Neural cell (in vitro differentiated cells): ENCODE data around the gene ACP2. TPM values are rescaled to one million over a fixed set of nuclear protein-coding genes. Genes with fewer than 3 reads are reported as not detected.

Experiments used
- H2AFZ ChIP-seq: fragments of 200-600, 300-800 bp; sonication (generic), shearing (Covaris generic); 2 replicates; pipeline ENCODE4 v1.6.0; 2014; ENCODE audit warnings: low read depth, mild to moderate bottlenecking, antibody characterized with exemption, low read length, moderate library complexity
- H3F3A ChIP-seq: fragments of 200-600 bp; shearing (Covaris generic); 2 replicates; pipeline ENCODE4 v1.6.1; 2016; ENCODE audit warnings: mild to moderate bottlenecking, moderate library complexity, mixed read lengths, antibody characterized with exemption, low read length; ENCODE audit not compliant: insufficient read depth, poor library complexity, severe bottlenecking
- H3K27ac ChIP-seq: fragments of 200-600, 300-800 bp; sonication (generic), shearing (Covaris generic); 2 replicates; pipeline ENCODE4 v1.5.1; 2014; ENCODE audit warnings: mild to moderate bottlenecking, low read length, moderate library complexity
- H3K27me3 ChIP-seq: fragments of 300-800, 200-600 bp; sonication (generic), shearing (Covaris generic); 2 replicates; pipeline ENCODE4 v1.6.0; 2014; ENCODE audit warnings: mild to moderate bottlenecking, low read depth, low read length, moderate library complexity; ENCODE audit not compliant: insufficient read depth
- H3K36me3 ChIP-seq: fragments of 300-800, 200-600 bp; sonication (generic), shearing (Covaris generic); 2 replicates; pipeline ENCODE4 v1.5.1; 2014; ENCODE audit warnings: mild to moderate bottlenecking, antibody characterized with exemption, low read length, moderate library complexity; ENCODE audit not compliant: insufficient read depth
- H3K4me2 ChIP-seq: fragments of 300-800, 200-600 bp; sonication (generic), shearing (Covaris generic); 2 replicates; pipeline ENCODE4 v1.6.0; 2014; ENCODE audit warnings: mild to moderate bottlenecking, low read length
- H3K4me3 ChIP-seq: fragments of 300-800, 200-600 bp; sonication (generic), shearing (Covaris generic); 2 replicates; pipeline ENCODE4 v1.5.1; 2014; ENCODE audit warnings: mild to moderate bottlenecking, low read length, moderate library complexity
- H3K79me2 ChIP-seq: fragments of 200-600 bp; shearing (Covaris generic); replicated peaks from 2 replicates; pipeline ENCODE4 v1.6.0; 2014; ENCODE audit warnings: mild to moderate bottlenecking, low read length, moderate library complexity; ENCODE audit not compliant: insufficient read depth
- H3K9ac ChIP-seq: fragments of 300-800, 200-600 bp; sonication (generic), shearing (Covaris generic); 2 replicates; pipeline ENCODE4 v1.6.1; 2016; ENCODE audit warnings: mild to moderate bottlenecking, low read length, mixed read lengths
- H3K9me2 ChIP-seq: fragments of 200-600 bp; shearing (Covaris generic); 2 replicates; pipeline ENCODE4 v1.6.1; 2016; ENCODE audit warnings: mild to moderate bottlenecking, low read length, mixed read lengths; ENCODE audit not compliant: insufficient read depth
- H3K9me3 ChIP-seq: fragments of 200-600, 300-800 bp; sonication (generic), shearing (Covaris generic); 2 replicates; pipeline ENCODE4 v1.6.1; 2016; ENCODE audit warnings: mild to moderate bottlenecking, mixed run types, low read length, moderate library complexity, mixed read lengths
- H4K20me1 ChIP-seq: fragments of 200-600 bp; shearing (Covaris generic); 2 replicates; pipeline ENCODE4 v1.6.1; 2016; ENCODE audit warnings: mild to moderate bottlenecking, mixed run types; ENCODE audit not compliant: insufficient read depth
- EP300 ChIP-seq: fragments of 450-650 bp; conservative IDR thresholded peaks from 2 replicates; pipeline ENCODE4 v1.6.1; 2014; ENCODE audit warnings: antibody characterized with exemption, mild to moderate bottlenecking, moderate library complexity; ENCODE audit not compliant: poor library complexity, severe bottlenecking
- EZH2 ChIP-seq: fragments of 200-600, 300-800 bp; shearing (Covaris generic), sonication (generic); IDR thresholded peaks from 2 replicates; pipeline ENCODE4 v1.6.1; 2014; ENCODE audit warnings: antibody characterized with exemption, low read length, borderline replicate concordance, mild to moderate bottlenecking; ENCODE audit not compliant: insufficient read depth, poor library complexity, severe bottlenecking
- MXI1 ChIP-seq: fragments of 450-650 bp; conservative IDR thresholded peaks from 2 replicates; pipeline ENCODE4 v1.6.1; 2014; ENCODE audit warnings: antibody characterized with exemption, mild to moderate bottlenecking; ENCODE audit not compliant: poor library complexity, severe bottlenecking
- POLR2AphosphoS5 ChIP-seq: IDR thresholded peaks from 2 replicates; pipeline ENCODE4 v1.6.1; 2012
- RAD21 ChIP-seq: fragments of 450-650 bp; conservative IDR thresholded peaks from 2 replicates; pipeline ENCODE4 v1.6.1; 2014; ENCODE audit warnings: antibody characterized with exemption, mild to moderate bottlenecking, moderate library complexity
- SMC3 ChIP-seq: fragments of 450-650 bp; conservative IDR thresholded peaks from 2 replicates; pipeline ENCODE4 v1.6.1; 2014; ENCODE audit warnings: antibody characterized with exemption, mild to moderate bottlenecking, moderate library complexity; ENCODE audit not compliant: poor library complexity
- TAF1 ChIP-seq: IDR thresholded peaks from 2 replicates; pipeline ENCODE4 v1.6.1; 2012; ENCODE audit warnings: low read depth
- polyA plus RNA-seq: library from polyadenylated mRNA; depleted of rRNA; stranded (reverse); fragments of >200 nt; gene quantifications from 2 replicates; pipeline ENCODE4 v1.2.3, GENCODE V29; 2014
- TF ChIP-seq, protein P1 (sequence below): IDR thresholded peaks from 2 replicates; pipeline ENCODE4 v1.6.1; 2012; ENCODE audit warnings: borderline replicate concordance
- TF ChIP-seq, protein P2 (sequence below): fragments of 450-650 bp; IDR thresholded peaks from 2 replicates; pipeline ENCODE4 v1.5.1; 2014; ENCODE audit warnings: antibody characterized with exemption, mild to moderate bottlenecking, moderate library complexity; ENCODE audit not compliant: poor library complexity, severe bottlenecking

Gene ACP2
- polyA plus RNA-seq, 1 donor from 2014 or later, result 48.1 TPM

DNA sequence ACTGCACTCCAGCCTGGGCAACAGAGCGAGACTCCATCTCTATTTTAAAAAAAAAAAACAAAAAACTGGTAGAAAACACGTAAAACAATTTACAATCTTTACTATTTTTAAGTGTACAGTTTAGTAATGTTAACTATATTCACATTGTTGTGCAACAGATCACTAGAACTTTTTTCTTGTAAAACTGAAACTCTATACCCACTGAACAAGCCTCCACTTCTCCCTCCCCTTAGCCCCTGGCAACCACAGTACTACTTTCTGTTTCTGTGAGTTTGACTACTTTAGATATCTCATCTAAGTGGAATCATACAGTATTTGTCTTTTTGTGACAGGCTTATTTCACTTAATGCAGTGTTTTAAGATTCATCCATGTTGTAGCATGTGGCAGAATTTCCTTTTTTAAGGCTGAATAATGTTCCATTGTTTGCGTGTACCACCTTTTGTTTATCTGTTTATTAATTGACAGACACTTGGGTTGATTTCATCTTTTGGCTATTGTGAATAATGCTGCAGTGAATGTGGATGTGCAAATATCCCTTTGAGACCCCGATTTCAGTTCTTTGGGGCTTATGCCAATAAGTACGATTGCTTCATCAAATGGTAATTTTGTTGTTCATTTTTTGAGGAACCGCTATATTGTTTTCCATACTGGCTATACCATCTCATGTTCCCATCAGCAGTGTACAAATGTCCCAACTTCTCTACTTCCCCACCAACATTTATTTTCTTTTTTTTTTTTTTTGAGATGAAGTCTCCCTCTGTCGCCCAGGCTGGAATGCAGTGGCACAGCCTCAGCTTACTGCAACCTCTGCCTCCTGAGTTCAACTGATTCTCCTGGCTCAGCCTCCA is 22.8 kb downstream of the ACP2 start:
- H3K9ac ChIP-seq, result no peak overlapping the region
- no peaks in the 10 kb centered on the region for H3K9me3 ChIP-seq
- no peak overlapping the region for H3K4me2 ChIP-seq
- H3K9me2 ChIP-seq, result no peaks in the 10 kb centered on the region
- H3K79me2 ChIP-seq, result no peaks in the 10 kb centered on the region
- H3K4me3 ChIP-seq, result no peak overlapping the region
- no peak overlapping the region for H2AFZ ChIP-seq
- no peak for TF ChIP-seq EZH2
- TF ChIP-seq SMC3, result no peak
- no peak for TF ChIP-seq POLR2AphosphoS5
- TF ChIP-seq, protein P1, sequence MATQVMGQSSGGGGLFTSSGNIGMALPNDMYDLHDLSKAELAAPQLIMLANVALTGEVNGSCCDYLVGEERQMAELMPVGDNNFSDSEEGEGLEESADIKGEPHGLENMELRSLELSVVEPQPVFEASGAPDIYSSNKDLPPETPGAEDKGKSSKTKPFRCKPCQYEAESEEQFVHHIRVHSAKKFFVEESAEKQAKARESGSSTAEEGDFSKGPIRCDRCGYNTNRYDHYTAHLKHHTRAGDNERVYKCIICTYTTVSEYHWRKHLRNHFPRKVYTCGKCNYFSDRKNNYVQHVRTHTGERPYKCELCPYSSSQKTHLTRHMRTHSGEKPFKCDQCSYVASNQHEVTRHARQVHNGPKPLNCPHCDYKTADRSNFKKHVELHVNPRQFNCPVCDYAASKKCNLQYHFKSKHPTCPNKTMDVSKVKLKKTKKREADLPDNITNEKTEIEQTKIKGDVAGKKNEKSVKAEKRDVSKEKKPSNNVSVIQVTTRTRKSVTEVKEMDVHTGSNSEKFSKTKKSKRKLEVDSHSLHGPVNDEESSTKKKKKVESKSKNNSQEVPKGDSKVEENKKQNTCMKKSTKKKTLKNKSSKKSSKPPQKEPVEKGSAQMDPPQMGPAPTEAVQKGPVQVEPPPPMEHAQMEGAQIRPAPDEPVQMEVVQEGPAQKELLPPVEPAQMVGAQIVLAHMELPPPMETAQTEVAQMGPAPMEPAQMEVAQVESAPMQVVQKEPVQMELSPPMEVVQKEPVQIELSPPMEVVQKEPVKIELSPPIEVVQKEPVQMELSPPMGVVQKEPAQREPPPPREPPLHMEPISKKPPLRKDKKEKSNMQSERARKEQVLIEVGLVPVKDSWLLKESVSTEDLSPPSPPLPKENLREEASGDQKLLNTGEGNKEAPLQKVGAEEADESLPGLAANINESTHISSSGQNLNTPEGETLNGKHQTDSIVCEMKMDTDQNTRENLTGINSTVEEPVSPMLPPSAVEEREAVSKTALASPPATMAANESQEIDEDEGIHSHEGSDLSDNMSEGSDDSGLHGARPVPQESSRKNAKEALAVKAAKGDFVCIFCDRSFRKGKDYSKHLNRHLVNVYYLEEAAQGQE, result no peak
- TF ChIP-seq RAD21, result no peak
- TF ChIP-seq MXI1, result no peak
- TF ChIP-seq, protein P2, sequence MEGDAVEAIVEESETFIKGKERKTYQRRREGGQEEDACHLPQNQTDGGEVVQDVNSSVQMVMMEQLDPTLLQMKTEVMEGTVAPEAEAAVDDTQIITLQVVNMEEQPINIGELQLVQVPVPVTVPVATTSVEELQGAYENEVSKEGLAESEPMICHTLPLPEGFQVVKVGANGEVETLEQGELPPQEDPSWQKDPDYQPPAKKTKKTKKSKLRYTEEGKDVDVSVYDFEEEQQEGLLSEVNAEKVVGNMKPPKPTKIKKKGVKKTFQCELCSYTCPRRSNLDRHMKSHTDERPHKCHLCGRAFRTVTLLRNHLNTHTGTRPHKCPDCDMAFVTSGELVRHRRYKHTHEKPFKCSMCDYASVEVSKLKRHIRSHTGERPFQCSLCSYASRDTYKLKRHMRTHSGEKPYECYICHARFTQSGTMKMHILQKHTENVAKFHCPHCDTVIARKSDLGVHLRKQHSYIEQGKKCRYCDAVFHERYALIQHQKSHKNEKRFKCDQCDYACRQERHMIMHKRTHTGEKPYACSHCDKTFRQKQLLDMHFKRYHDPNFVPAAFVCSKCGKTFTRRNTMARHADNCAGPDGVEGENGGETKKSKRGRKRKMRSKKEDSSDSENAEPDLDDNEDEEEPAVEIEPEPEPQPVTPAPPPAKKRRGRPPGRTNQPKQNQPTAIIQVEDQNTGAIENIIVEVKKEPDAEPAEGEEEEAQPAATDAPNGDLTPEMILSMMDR, result no peak
- no peak for TF ChIP-seq TAF1
- TF ChIP-seq EP300, result no peak
- H4K20me1 ChIP-seq, result no peaks in the 10 kb centered on the region
- no peaks in the 10 kb centered on the region for H3F3A ChIP-seq
- no peaks in the 10 kb centered on the region for H3K36me3 ChIP-seq
- H3K27ac ChIP-seq, result no peak overlapping the region
- H3K27me3 ChIP-seq, result no peaks in the 10 kb centered on the region

DNA sequence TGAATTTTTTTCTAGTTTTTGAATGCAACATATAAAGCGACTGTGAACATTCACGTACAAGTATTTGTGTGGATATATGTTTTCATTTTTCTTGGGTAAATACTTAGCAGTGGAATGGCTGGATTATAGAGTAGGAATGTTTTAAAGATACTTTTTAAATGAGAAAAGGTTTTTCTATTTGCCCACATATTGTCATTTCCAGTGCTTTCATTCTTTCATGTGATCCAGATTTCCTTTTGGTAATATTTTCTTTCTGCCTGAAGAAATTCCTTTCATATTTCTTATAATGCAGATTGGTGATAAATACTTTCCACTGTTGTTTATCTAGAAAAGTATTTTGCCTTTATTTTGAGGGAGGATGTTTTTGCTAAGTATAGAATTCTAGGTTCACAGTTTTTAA is 25.9 kb downstream of the ACP2 start:
- TF ChIP-seq RAD21 (no peak), EP300 (no peak), MXI1 (no peak), POLR2AphosphoS5 (no peak), EZH2 (no peak), TAF1 (no peak), SMC3 (no peak)
- TF ChIP-seq, protein P2, result no peak
- TF ChIP-seq, protein P1, result no peak
- Histone ChIP-seq H3K9me3 (no peaks in the 10 kb centered on the region), H3K27ac (no peak overlapping the region), H3F3A (no peaks in the 10 kb centered on the region), H3K4me3 (no peak overlapping the region), H3K9ac (no peak overlapping the region), H3K9me2 (no peaks in the 10 kb centered on the region), H4K20me1 (no peaks in the 10 kb centered on the region), H3K4me2 (no peak overlapping the region), H3K36me3 (no peaks in the 10 kb centered on the region), H3K79me2 (no peaks in the 10 kb centered on the region), H3K27me3 (no peaks in the 10 kb centered on the region), H2AFZ (no peak overlapping the region)
